ENCODE measurements around the gene SGO2.

DNA sequence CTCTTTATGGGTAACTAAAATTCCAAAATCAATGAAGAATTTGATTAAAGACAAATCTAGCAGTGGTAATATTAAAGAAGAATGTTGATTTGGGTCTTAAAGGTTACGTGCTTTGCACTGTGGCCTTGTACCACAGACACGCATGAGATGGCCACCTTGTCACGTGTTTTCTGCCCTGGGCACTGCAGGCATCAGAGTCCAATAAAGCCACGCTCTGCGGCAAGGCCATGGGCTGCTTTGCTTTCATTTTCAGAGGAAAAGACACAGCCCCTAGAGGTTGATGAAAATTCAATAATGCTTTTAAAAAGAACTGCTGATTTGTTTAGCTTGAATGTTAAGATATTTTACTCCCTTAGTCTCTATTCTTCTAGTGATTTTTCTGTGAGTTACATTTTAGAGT, 90.2 kb downstream of the SGO2 start:
- TF ChIP-seq, protein P1, sequence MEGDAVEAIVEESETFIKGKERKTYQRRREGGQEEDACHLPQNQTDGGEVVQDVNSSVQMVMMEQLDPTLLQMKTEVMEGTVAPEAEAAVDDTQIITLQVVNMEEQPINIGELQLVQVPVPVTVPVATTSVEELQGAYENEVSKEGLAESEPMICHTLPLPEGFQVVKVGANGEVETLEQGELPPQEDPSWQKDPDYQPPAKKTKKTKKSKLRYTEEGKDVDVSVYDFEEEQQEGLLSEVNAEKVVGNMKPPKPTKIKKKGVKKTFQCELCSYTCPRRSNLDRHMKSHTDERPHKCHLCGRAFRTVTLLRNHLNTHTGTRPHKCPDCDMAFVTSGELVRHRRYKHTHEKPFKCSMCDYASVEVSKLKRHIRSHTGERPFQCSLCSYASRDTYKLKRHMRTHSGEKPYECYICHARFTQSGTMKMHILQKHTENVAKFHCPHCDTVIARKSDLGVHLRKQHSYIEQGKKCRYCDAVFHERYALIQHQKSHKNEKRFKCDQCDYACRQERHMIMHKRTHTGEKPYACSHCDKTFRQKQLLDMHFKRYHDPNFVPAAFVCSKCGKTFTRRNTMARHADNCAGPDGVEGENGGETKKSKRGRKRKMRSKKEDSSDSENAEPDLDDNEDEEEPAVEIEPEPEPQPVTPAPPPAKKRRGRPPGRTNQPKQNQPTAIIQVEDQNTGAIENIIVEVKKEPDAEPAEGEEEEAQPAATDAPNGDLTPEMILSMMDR (IDR thresholded peaks at IDR 0.05), result no peak
- no peak for TF ChIP-seq EP300 (IDR thresholded peaks at IDR 0.05)
- TF ChIP-seq POLR2A (IDR thresholded peaks at IDR 0.05; ENCODE audit: low read depth), result no peak
- TF ChIP-seq POLR2AphosphoS5 (IDR thresholded peaks at IDR 0.05), result no peak
